Duodenal mucosa (tissue), 2 donors: ENCODE results near the gene REV3L.

Experiments used
- H3K27ac ChIP-seq: one replicate; pipeline ENCODE4 v1.7.0; 2013; ENCODE audit warnings: low read depth, low read length
- H3K27me3 ChIP-seq, 2 donors: one replicate each; pipeline ENCODE4 v1.7.0; 2013; ENCODE audit warnings: low read length in 2 of 2, control low read depth in 1 of 2; ENCODE audit not compliant: insufficient read depth in 2 of 2, control insufficient read depth in 1 of 2
- H3K36me3 ChIP-seq, 2 donors: one replicate each; pipeline ENCODE4 v1.7.0; 2013; ENCODE audit warnings: low read length in 2 of 2, control low read depth in 1 of 2; ENCODE audit not compliant: insufficient read depth in 2 of 2, control insufficient read depth in 1 of 2
- H3K4me1 ChIP-seq, 2 donors: one replicate each; pipeline ENCODE4 v1.7.0; 2013; ENCODE audit warnings: low read length in 2 of 2, control low read depth in 1 of 2; ENCODE audit not compliant: insufficient read depth in 2 of 2, control insufficient read depth in 1 of 2
- H3K4me3 ChIP-seq, 2 donors: one replicate each; pipeline ENCODE4 v1.7.0; 2013; ENCODE audit warnings: low read length in 2 of 2, low read depth in 1 of 2
- H3K9ac ChIP-seq, 2 donors: one replicate each; pipeline ENCODE4 v1.7.0; 2013; ENCODE audit warnings: low read length in 2 of 2, low read depth in 1 of 2
- H3K9me3 ChIP-seq, 2 donors: one replicate each; pipeline ENCODE4 v1.7.0; 2013; ENCODE audit warnings: low read length in 2 of 2, control low read depth in 1 of 2; ENCODE audit not compliant: control insufficient read depth in 1 of 2

REV3L gene

GRCh38 chr6:111499269-111499793 lies 16.3 kb upstream of the REV3L start:
- H3K27me3 ChIP-seq: no peaks in the 10 kb centered on the region
- H3K9ac ChIP-seq: no peak overlapping the region
- H3K27ac ChIP-seq: no peak overlapping the region
- H3K9me3 ChIP-seq: no peaks in the 10 kb centered on the region
- no peaks in the 10 kb centered on the region for H3K4me1 ChIP-seq
- no peak overlapping the region for H3K4me3 ChIP-seq
- no peaks in the 10 kb centered on the region for H3K36me3 ChIP-seq

- H3K9me3 ChIP-seq: no peaks in the 10 kb centered on the region
- H3K9ac ChIP-seq: no peak overlapping the region
- no peaks in the 10 kb centered on the region for H3K4me1 ChIP-seq
- H3K27ac ChIP-seq: no peak overlapping the region
- no peak overlapping the region for H3K4me3 ChIP-seq
- H3K36me3 ChIP-seq: no peaks in the 10 kb centered on the region
- no peaks in the 10 kb centered on the region for H3K27me3 ChIP-seq
Observed at GRCh38 chr6:111494951-111495635, 12.1 kb upstream of the REV3L start.

- Histone ChIP-seq H3K9me3 (no peaks in the 10 kb centered on the region), H3K4me1 (peaks cover 0 to 5% of the 10 kb centered on the region in 2 donors), H3K9ac (no peak overlapping the region), H3K36me3 (no peaks in the 10 kb centered on the region), H3K4me3 (no peak overlapping the region), H3K27ac (no peak overlapping the region), H3K27me3 (no peaks in the 10 kb centered on the region)
Observed at GRCh38 chr6:111492499-111492898, 9.5 kb upstream of the REV3L start.

GRCh38 chr6:111490067-111490466 lies 7.0 kb upstream of the REV3L start:
- no peak overlapping the region for H3K27ac ChIP-seq
- peaks cover 0 to 5% of the 10 kb centered on the region in 2 donors for H3K4me1 ChIP-seq
- no peak overlapping the region for H3K9ac ChIP-seq
- no peak overlapping the region for H3K4me3 ChIP-seq
- no peaks in the 10 kb centered on the region for H3K9me3 ChIP-seq
- no peaks in the 10 kb centered on the region for H3K36me3 ChIP-seq
- no peaks in the 10 kb centered on the region for H3K27me3 ChIP-seq

- H3K4me1 ChIP-seq: peaks cover 0 to 5% of the 10 kb centered on the region in 2 donors
- no peak overlapping the region for H3K9ac ChIP-seq
- no peaks in the 10 kb centered on the region for H3K36me3 ChIP-seq
- no peaks in the 10 kb centered on the region for H3K27me3 ChIP-seq
- H3K9me3 ChIP-seq: no peaks in the 10 kb centered on the region
- no peak overlapping the region for H3K4me3 ChIP-seq
- H3K27ac ChIP-seq: peak overlapping the region; percentile 22
Observed at GRCh38 chr6:111487661-111488060, 4.6 kb upstream of the REV3L start.

- no peaks in the 10 kb centered on the region for H3K27me3 ChIP-seq
- no peak overlapping the region for H3K27ac ChIP-seq
- no peaks in the 10 kb centered on the region for H3K36me3 ChIP-seq
- peaks cover 0 to 5% of the 10 kb centered on the region in 2 donors for H3K4me1 ChIP-seq
- no peak overlapping the region for H3K9ac ChIP-seq
- H3K9me3 ChIP-seq: no peaks in the 10 kb centered on the region
- no peak overlapping the region for H3K4me3 ChIP-seq
Observed at GRCh38 chr6:111486921-111487320, 3.9 kb upstream of the REV3L start.

GRCh38 chr6:111486475-111486874 lies 3.5 kb upstream of the REV3L start:
- peaks cover 3 to 9% of the 10 kb centered on the region in 2 donors for H3K4me1 ChIP-seq
- H3K27me3 ChIP-seq: no peaks in the 10 kb centered on the region
- no peak overlapping the region for H3K27ac ChIP-seq
- no peaks in the 10 kb centered on the region for H3K36me3 ChIP-seq
- no peaks in the 10 kb centered on the region for H3K9me3 ChIP-seq
- H3K9ac ChIP-seq: no peak overlapping the region
- H3K4me3 ChIP-seq: no peak overlapping the region

GRCh38 chr6:111485342-111485741 lies 2.3 kb upstream of the REV3L start:
- Histone ChIP-seq H3K27me3 (no peaks in the 10 kb centered on the region), H3K9me3 (no peaks in the 10 kb centered on the region), H3K4me1 (peaks cover 10 to 16% of the 10 kb centered on the region in 2 donors), H3K4me3 (no peak overlapping the region), H3K36me3 (no peaks in the 10 kb centered on the region), H3K9ac (peak overlapping the region in 1 of 2 donors; percentile 1), H3K27ac (no peak overlapping the region)

- no peaks in the 10 kb centered on the region for H3K27me3 ChIP-seq
- peaks cover 10 to 16% of the 10 kb centered on the region in 2 donors for H3K4me1 ChIP-seq
- no peaks in the 10 kb centered on the region for H3K36me3 ChIP-seq
- H3K9me3 ChIP-seq: no peaks in the 10 kb centered on the region
- peak overlapping the region; percentile 99 for H3K27ac ChIP-seq
- H3K4me3 ChIP-seq: peak overlapping the region; percentile 83 to 90
- peak overlapping the region; percentile 69 to 88 for H3K9ac ChIP-seq
Observed at GRCh38 chr6:111484633-111484930, 1.6 kb upstream of the REV3L start.

GRCh38 chr6:111483736-111484632 lies 966 bp upstream of the REV3L start:
- peaks cover 10 to 17% of the 10 kb centered on the region in 2 donors for H3K4me1 ChIP-seq

More at GRCh38 chr6:111483736-111484632, 966 bp upstream of the REV3L start:
- no peaks in the 10 kb centered on the region for H3K27me3 ChIP-seq
- no peaks in the 10 kb centered on the region for H3K36me3 ChIP-seq
- H3K27ac ChIP-seq: peak overlapping the region; percentile 99
- no peaks in the 10 kb centered on the region for H3K9me3 ChIP-seq
- peak overlapping the region; percentile 83 to 90 for H3K4me3 ChIP-seq
- peak overlapping the region; percentile 69 to 88 for H3K9ac ChIP-seq
